ENCODE measurements around the gene TARBP2. TPM values are rescaled to one million over a fixed set of nuclear protein-coding genes. Genes with fewer than 3 reads are reported as not detected.
A peak's percentile ranks its signal among the peaks of the same experiment; 100 is the strongest.

The TARBP2 gene
- total RNA-seq, 2 experiments from 2014 or later = 45.9 to 49.1 TPM

DNA sequence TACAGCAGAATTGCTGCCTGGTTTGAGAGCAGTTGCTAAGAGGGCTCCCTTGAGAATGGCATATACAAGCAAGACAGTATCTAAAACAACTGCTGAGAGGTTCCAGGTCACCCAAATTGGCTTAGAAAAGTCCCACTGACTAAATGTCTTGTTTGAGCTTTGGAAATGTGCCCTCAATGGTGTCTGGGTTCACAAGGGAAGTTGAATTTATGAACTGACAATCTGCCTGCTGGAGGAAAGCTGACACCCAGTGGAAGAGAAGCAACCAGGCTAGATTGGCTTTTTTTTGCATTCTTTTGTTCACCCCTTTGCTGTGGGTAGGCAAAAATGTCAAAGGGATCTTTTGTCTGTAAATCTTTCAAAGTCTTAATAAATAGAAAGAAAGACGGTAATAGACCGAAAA lies 50.8 kb downstream of the TARBP2 start:
- H3K79me2 ChIP-seq (ENCODE audit: insufficient read depth, low read depth, low read length) = no peaks in the 10 kb centered on the region
- H3K9me2 ChIP-seq (ENCODE audit: insufficient read depth, low read length) = no peaks in the 10 kb centered on the region
- intact Hi-C loops (cut with micrococcal nuclease; ENCODE audit: unreplicated experiment) = no loop called here
- POLR2A ChIA-PET = interaction anchor here (0.6 to 1.3 kb wide), 3 partner anchors 28 to 198 kb away, joined by 3 to 4 read pairs (median 3); no protein-coding TSS in a partner anchor
- H3K9me3 ChIP-seq (ENCODE audit: low read length) = no peaks in the 10 kb centered on the region
- H3K4me3 ChIP-seq (ENCODE audit: low read depth, low read length, poor library complexity, severe bottlenecking) = no peak overlapping the region
- TF ChIP-seq EZH2phosphoT487 (IDR thresholded peaks at IDR 0.05; ENCODE audit: borderline replicate concordance, low read depth, low read length) (no peak), CTCF (conservative IDR thresholded peaks at IDR 0.05; ENCODE audit: low read length) (0 out of 2 replicates have a peak, but pooled peaks have one; percentile 13)
- H3K27ac ChIP-seq (ENCODE audit: low read depth, low read length, poor library complexity, severe bottlenecking) = no peak overlapping the region
- peaks cover 21% of the 10 kb centered on the region for H3K36me3 ChIP-seq (ENCODE audit: insufficient read depth, low read length)
- no peaks in the 10 kb centered on the region for H4K20me1 ChIP-seq (ENCODE audit: insufficient read depth, low read length)
- no TSS peak for BruUV-seq (replicated peaks)
- H3K4me1 ChIP-seq (ENCODE audit: insufficient read depth, low read length, poor library complexity, severe bottlenecking) = no peaks in the 10 kb centered on the region
- H3K4me2 ChIP-seq (ENCODE audit: low read length) = no peak overlapping the region
- no peak for DNase-seq (ENCODE audit: low spot score)
- CTCF ChIA-PET (ENCODE audit: unreplicated experiment) = no interaction called here
- H2AFZ ChIP-seq (ENCODE audit: low read length) = no peak overlapping the region

GRCh38 chr12:53552361-53553327 lies 51.6 kb downstream of the TARBP2 start:
- no peak overlapping the region for H3K4me2 ChIP-seq (ENCODE audit: low read length)
- H4K20me1 ChIP-seq (ENCODE audit: insufficient read depth, low read length) = no peaks in the 10 kb centered on the region
- no peaks in the 10 kb centered on the region for H3K79me2 ChIP-seq (ENCODE audit: insufficient read depth, low read depth, low read length)
- ChIA-PET POLR2A (no interaction called here), CTCF (ENCODE audit: unreplicated experiment) (no interaction called here)
- no TSS peak for BruUV-seq (replicated peaks)
- no peak for TF ChIP-seq EZH2phosphoT487 (IDR thresholded peaks at IDR 0.05; ENCODE audit: borderline replicate concordance, low read depth, low read length)
- TF ChIP-seq CTCF (conservative IDR thresholded peaks at IDR 0.05; ENCODE audit: low read length) = no peak
- H3K4me1 ChIP-seq (ENCODE audit: insufficient read depth, low read length, poor library complexity, severe bottlenecking) = no peaks in the 10 kb centered on the region
- H3K27ac ChIP-seq (ENCODE audit: low read depth, low read length, poor library complexity, severe bottlenecking) = no peak overlapping the region
- H3K9me3 ChIP-seq (ENCODE audit: low read length) = no peaks in the 10 kb centered on the region
- no peaks in the 10 kb centered on the region for H3K9me2 ChIP-seq (ENCODE audit: insufficient read depth, low read length)
- intact Hi-C loops (cut with micrococcal nuclease; ENCODE audit: unreplicated experiment) = no loop called here
- H3K36me3 ChIP-seq (ENCODE audit: insufficient read depth, low read length) = peaks cover 17% of the 10 kb centered on the region
- no peak for DNase-seq (ENCODE audit: low spot score)
- no peak overlapping the region for H3K4me3 ChIP-seq (ENCODE audit: low read depth, low read length, poor library complexity, severe bottlenecking)
- no peak overlapping the region for H2AFZ ChIP-seq (ENCODE audit: low read length)

Small RNA genes within 50 kb of the gene (small RNA-seq; reads per million reads assigned to genes)
- gene AC023509.3 = not detected

Other genes with a start within 250 kb of the TARBP2 start
- 77.4 and 78.2 TPM in 2 replicates for gene ESPL1, start 233.0 kb upstream of the TARBP2 start, total RNA-seq (2014; rRNA removed; shearing (Covaris generic))
- 121 and 137 TPM in 2 replicates for gene ESPL1, start 233.0 kb upstream of the TARBP2 start, total RNA-seq (2022)
- gene PFDN5, start 205.7 kb upstream of the TARBP2 start, total RNA-seq (2014; rRNA removed; shearing (Covaris generic)) = 348 and 394 TPM in 2 replicates
- 264 TPM in 2 replicates for gene PFDN5, start 205.7 kb upstream of the TARBP2 start, total RNA-seq (2022)
- gene MYG1, start 201.6 kb upstream of the TARBP2 start, total RNA-seq (2014; rRNA removed; shearing (Covaris generic)) = 41.0 and 53.4 TPM in 2 replicates
- gene MYG1, start 201.6 kb upstream of the TARBP2 start, total RNA-seq (2022) = 59.3 and 64.9 TPM in 2 replicates
- 85.5 and 95.6 TPM in 2 replicates for gene AAAS, start 179.7 kb upstream of the TARBP2 start, total RNA-seq (2014; rRNA removed; shearing (Covaris generic))
- gene AAAS, start 179.7 kb upstream of the TARBP2 start, total RNA-seq (2022) = 94.5 and 109 TPM in 2 replicates
- 0.16 TPM in 1 of 2 replicates, not detected in the other for gene SP7, start 164.9 kb upstream of the TARBP2 start, total RNA-seq (2014; rRNA removed; shearing (Covaris generic))
- gene SP7, start 164.9 kb upstream of the TARBP2 start, total RNA-seq (2022) = 0.27 TPM in 1 of 2 replicates, not detected in the other
- 47.3 and 58.9 TPM in 2 replicates for gene SP1, start 121.1 kb upstream of the TARBP2 start, total RNA-seq (2014; rRNA removed; shearing (Covaris generic))
- gene SP1, start 121.1 kb upstream of the TARBP2 start, total RNA-seq (2022) = 83.9 and 93.9 TPM in 2 replicates
- not detected in 2 replicates for gene AMHR2, start 77.4 kb upstream of the TARBP2 start, total RNA-seq (2014; rRNA removed; shearing (Covaris generic))
- not detected in 2 replicates for gene AMHR2, start 77.4 kb upstream of the TARBP2 start, total RNA-seq (2022)
- gene PRR13, start 59.5 kb upstream of the TARBP2 start, total RNA-seq (2014; rRNA removed; shearing (Covaris generic)) = 54.1 and 83.9 TPM in 2 replicates
- gene PRR13, start 59.5 kb upstream of the TARBP2 start, total RNA-seq (2022) = 219 and 230 TPM in 2 replicates
- 183 and 209 TPM in 2 replicates for gene PCBP2, start 49.2 kb upstream of the TARBP2 start, total RNA-seq (2014; rRNA removed; shearing (Covaris generic))
- 1,015 and 1,037 TPM in 2 replicates for gene PCBP2, start 49.2 kb upstream of the TARBP2 start, total RNA-seq (2022)
- 7.2 TPM in 2 replicates for gene MAP3K12, start 1.8 kb upstream of the TARBP2 start, total RNA-seq (2014; rRNA removed; shearing (Covaris generic))
- gene MAP3K12, start 1.8 kb upstream of the TARBP2 start, total RNA-seq (2022) = 13.4 and 13.7 TPM in 2 replicates
- gene NPFF, start 6.2 kb downstream of the TARBP2 start, total RNA-seq (2014; rRNA removed; shearing (Covaris generic)) = not detected in 2 replicates
- gene NPFF, start 6.2 kb downstream of the TARBP2 start, total RNA-seq (2022) = not detected in 2 replicates
- gene ATF7, start 125.1 kb downstream of the TARBP2 start, total RNA-seq (2014; rRNA removed; shearing (Covaris generic)) = 5.9 and 6.8 TPM in 2 replicates
- 23.2 and 26.5 TPM in 2 replicates for gene ATF7, start 125.1 kb downstream of the TARBP2 start, total RNA-seq (2022)
- 423 and 500 TPM in 2 replicates for gene ATP5MC2, start 174.8 kb downstream of the TARBP2 start, total RNA-seq (2014; rRNA removed; shearing (Covaris generic))
- 374 and 417 TPM in 2 replicates for gene ATP5MC2, start 174.8 kb downstream of the TARBP2 start, total RNA-seq (2022)
- gene CALCOCO1, start 226.2 kb downstream of the TARBP2 start, total RNA-seq (2014; rRNA removed; shearing (Covaris generic)) = 12.8 and 18.9 TPM in 2 replicates
- 25.1 and 30.9 TPM in 2 replicates for gene CALCOCO1, start 226.2 kb downstream of the TARBP2 start, total RNA-seq (2022)